IMR-90 (cell line): Measurements from ENCODE around the gene SLCO3A1. TPM values are rescaled to one million over a fixed set of nuclear protein-coding genes. Genes with fewer than 3 reads are reported as not detected.

Source experiments
- ATAC-seq: fragments of 200-7000 bp; cut with Tn5 transposase; 2 replicates; pipeline ENCODE4 v1.9.1; 2020; ENCODE audit warnings: low read depth, mild to moderate bottlenecking, moderate library complexity
- BruUV-seq: library from RNA; stranded (reverse); fragments of 400-500 nt; replicated peaks from 2 replicates; lab custom pipeline; 2021; lab: Mats Ljungman, UMichigan
- CTCF ChIA-PET: fragments of 300-600 bp; formaldehyde crosslinking; extraction: SDS; loops from one replicate; lab custom pipeline; 2021; ENCODE audit warnings: antibody characterized with exemption; lab: Yijun Ruan, JAX
- POLR2A ChIA-PET: fragments of 300-600 bp; sonication (Branson Sonifier 250); formaldehyde crosslinking; loops from one replicate; lab custom pipeline; 2022; ENCODE audit warnings: antibody characterized with exemption; ENCODE audit not compliant: unreplicated experiment; lab: Charles Lee
- DNase-seq: peaks from one replicate; pipeline ENCODE4 v3.0.0; 2013
- H2AFZ ChIP-seq: replicated peaks from 2 replicates; pipeline ENCODE3; 2013; ENCODE audit warnings: low read length, mild to moderate bottlenecking; ENCODE audit not compliant: poor library complexity
- H2AK5ac ChIP-seq: 2 replicates; pipeline ENCODE4 v1.6.1; 2013; ENCODE audit warnings: low read depth, low read length, inconsistent platforms
- H2AK9ac ChIP-seq: replicated peaks from 2 replicates; pipeline ENCODE3; 2013; ENCODE audit warnings: mild to moderate bottlenecking, low read depth, low read length, moderate library complexity; ENCODE audit not compliant: poor library complexity
- H2BK120ac ChIP-seq: 2 replicates; pipeline ENCODE4 v1.6.1; 2013; ENCODE audit warnings: low read depth, low read length, inconsistent platforms
- H2BK15ac ChIP-seq: 3 replicates; pipeline ENCODE4 v1.6.1; 2013; ENCODE audit warnings: low read depth, low read length, inconsistent platforms
- H2BK20ac ChIP-seq: 2 replicates; pipeline ENCODE4 v1.6.1; 2013; ENCODE audit warnings: low read depth, mild to moderate bottlenecking, inconsistent platforms, low read length, moderate library complexity
- H2BK5ac ChIP-seq: 2 replicates; pipeline ENCODE4 v1.6.1; 2013; ENCODE audit warnings: mild to moderate bottlenecking, low read depth, low read length, inconsistent platforms; ENCODE audit not compliant: poor library complexity, severe bottlenecking
- H3K14ac ChIP-seq: replicated peaks from 2 replicates; pipeline ENCODE4 v1.6.1; 2013; ENCODE audit warnings: low read depth, low read length, inconsistent platforms
- H3K18ac ChIP-seq: 2 replicates; pipeline ENCODE4 v1.6.1; 2013; ENCODE audit warnings: low read depth, low read length, control low read depth
- H3K23ac ChIP-seq: 2 replicates; pipeline ENCODE4 v1.6.1; 2013; ENCODE audit warnings: low read depth, low read length, inconsistent platforms
- H3K27ac ChIP-seq: 2 replicates; pipeline ENCODE4 v1.5.1; 2013; ENCODE audit warnings: mild to moderate bottlenecking, control low read depth, low read length; ENCODE audit not compliant: insufficient read depth
- H3K27me3 ChIP-seq: 2 replicates; pipeline ENCODE4 v1.6.1; 2013; ENCODE audit warnings: low read length; ENCODE audit not compliant: control insufficient read depth, insufficient read depth
- H3K36me3 ChIP-seq: 2 replicates; pipeline ENCODE4 v1.6.1; 2013; ENCODE audit warnings: low read length, mixed read lengths; ENCODE audit not compliant: control insufficient read depth, insufficient read depth
- H3K4ac ChIP-seq: 2 replicates; pipeline ENCODE4 v1.6.1; 2013; ENCODE audit warnings: low read depth, low read length, inconsistent platforms
- H3K4me1 ChIP-seq: 2 replicates; pipeline ENCODE4 v1.6.1; 2013; ENCODE audit warnings: low read length, mixed read lengths; ENCODE audit not compliant: control insufficient read depth, insufficient read depth
- H3K4me2 ChIP-seq: 2 replicates; pipeline ENCODE4 v1.6.1; 2013; ENCODE audit warnings: low read depth, mild to moderate bottlenecking, control low read depth, low read length, moderate library complexity
- H3K4me3 ChIP-seq: 2 replicates; pipeline ENCODE4 v1.5.1; 2013; ENCODE audit warnings: low read depth, mild to moderate bottlenecking, control low read depth, low read length, moderate library complexity; ENCODE audit not compliant: insufficient read depth
- H3K56ac ChIP-seq: 2 replicates; pipeline ENCODE4 v1.6.1; 2013; ENCODE audit warnings: low read length, inconsistent platforms; ENCODE audit not compliant: insufficient read depth; ENCODE audit errors: extremely low read depth
- H3K79me1 ChIP-seq, 2 experiments: 2 replicates each; pipeline ENCODE4 v1.6.1; 2013; ENCODE audit warnings: low read length in 2 of 2, inconsistent platforms in 1 of 2, low read depth in 1 of 2
- H3K9ac ChIP-seq: 2 replicates; pipeline ENCODE4 v1.6.1; 2013; ENCODE audit warnings: low read depth, low read length, control low read depth
- H3K9me1 ChIP-seq: 2 replicates; pipeline ENCODE4 v1.6.1; 2013; ENCODE audit warnings: low read length, inconsistent platforms; ENCODE audit not compliant: insufficient read depth
- H3K9me3 ChIP-seq: 2 replicates; pipeline ENCODE4 v1.6.1; 2013; ENCODE audit warnings: low read length; ENCODE audit not compliant: control insufficient read depth, insufficient read depth
- H4K20me1 ChIP-seq: 2 replicates; pipeline ENCODE4 v1.6.1; 2013; ENCODE audit warnings: low read length, inconsistent platforms; ENCODE audit not compliant: insufficient read depth
- H4K5ac ChIP-seq: 2 replicates; pipeline ENCODE4 v1.6.1; 2013; ENCODE audit warnings: mild to moderate bottlenecking, low read depth, low read length, control low read depth
- H4K8ac ChIP-seq, 2 experiments: 2 replicates each; pipeline ENCODE4 v1.6.1; 2013; ENCODE audit warnings: low read depth in 2 of 2, low read length in 2 of 2, control low read depth in 1 of 2, inconsistent platforms in 1 of 2
- H4K91ac ChIP-seq: 2 replicates; pipeline ENCODE4 v1.6.1; 2013; ENCODE audit warnings: low read depth, low read length, inconsistent platforms; ENCODE audit not compliant: insufficient read depth
- FOS ChIP-seq: fragments of 150-350 bp; IDR thresholded peaks from 2 replicates; pipeline ENCODE4 v1.6.1; 2016; ENCODE audit warnings: low read depth, low read length
- MAFK ChIP-seq: IDR thresholded peaks from 2 replicates; pipeline ENCODE4 v1.6.1; 2012; ENCODE audit warnings: low read depth, low read length, improper control_type of control experiment
- RFX5 ChIP-seq: IDR thresholded peaks from 2 replicates; pipeline ENCODE4 v1.8.0; 2012; ENCODE audit warnings: low read depth, mild to moderate bottlenecking, low read length, moderate library complexity
- SMC3 ChIP-seq: fragments of 150-350 bp; IDR thresholded peaks from 2 replicates; pipeline ENCODE4 v1.6.1; 2016; ENCODE audit warnings: low read depth, mild to moderate bottlenecking, antibody characterized with exemption, low read length, moderate library complexity
- WGBS, 2 experiments: methylation state at CpG; one replicate each; pipeline versions ENCODE4 v1.1.5 to v1.1.7; 2013; ENCODE audit warnings: missing lambda C conversion rate in 2 of 2; ENCODE audit not compliant: insufficient read length in 1 of 2; ENCODE audit errors: extremely low coverage in 2 of 2; 5-methylcytosine and 5-hydroxymethylcytosine counted together
- dilution Hi-C: fragments of 300-500 bp; cut with HindIII; formaldehyde crosslinking; loops from one replicate; pipeline ENCODE4 v1.14.3; 2018; ENCODE audit warnings: low sequenced_read_pairs; ENCODE audit not compliant: unreplicated experiment
- in situ Hi-C: fragments of 300-500 bp; cut with MboI; formaldehyde crosslinking; loops from 3 replicates; pipeline ENCODE4 v1.14.3; 2019; ENCODE audit warnings: low sequenced_read_pairs, inconsistent platforms, mixed read lengths
- intact Hi-C: fragments of 100-400 bp; cut with micrococcal nuclease; formaldehyde crosslinking; loops from 2 replicates; pipeline ENCODE4 v1.10.0; 2022
- polyA plus RNA-seq, 3 experiments: library from polyadenylated mRNA; depleted of rRNA; stranded (reverse); fragments of >200 nt; gene quantifications; 2 replicates each; pipeline ENCODE4 v1.2.3, GENCODE V29; 2012; ENCODE audit warnings: low replicate concordance in 1 of 3
- total RNA-seq: library from RNA; depleted of rRNA; stranded (reverse); fragments of >200 nt; gene quantifications from 2 replicates; pipeline ENCODE4 v1.2.3, GENCODE V29; 2012
- TF ChIP-seq, protein P1 (sequence below): conservative IDR thresholded peaks from 2 replicates; pipeline ENCODE4 v1.5.1; 2012; ENCODE audit warnings: mild to moderate bottlenecking, low read depth, low read length, improper control_type of control experiment

Gene SLCO3A1
- total and polyA plus RNA-seq, 2 of the 4 experiments (the other 2 are of a cell fraction): 4.7 to 8.1 TPM

- Histone ChIP-seq H2AK5ac (no peak overlapping the region), H2BK15ac (no peak overlapping the region), H3K56ac (no peak overlapping the region), H3K79me1 (no peaks in the 10 kb centered on the region), H3K14ac (no peak overlapping the region), H2BK5ac (no peak overlapping the region), H3K9me3 (no peaks in the 10 kb centered on the region), H3K4me1 (no peaks in the 10 kb centered on the region), H3K27me3 (no peaks in the 10 kb centered on the region), H4K91ac (no peak overlapping the region), H3K4ac (no peak overlapping the region), H2BK20ac (no peak overlapping the region), H2AFZ (no peak overlapping the region), H3K18ac (no peak overlapping the region), H4K5ac (no peak overlapping the region), H2AK9ac (no peak overlapping the region), H3K36me3 (no peaks in the 10 kb centered on the region), H3K4me3 (no peak overlapping the region), H2BK120ac (no peak overlapping the region), H4K20me1 (no peaks in the 10 kb centered on the region), H3K27ac (no peak overlapping the region), H3K4me2 (no peak overlapping the region), H4K8ac (no peak overlapping the region), H3K23ac (no peak overlapping the region), H3K9ac (no peak overlapping the region), H3K9me1 (no peaks in the 10 kb centered on the region)
- in situ Hi-C loops: no loop called here
- no peak for ATAC-seq
- TF ChIP-seq RFX5 (no peak), MAFK (no peak), SMC3 (no peak), FOS (no peak)
- TF ChIP-seq, protein P1, sequence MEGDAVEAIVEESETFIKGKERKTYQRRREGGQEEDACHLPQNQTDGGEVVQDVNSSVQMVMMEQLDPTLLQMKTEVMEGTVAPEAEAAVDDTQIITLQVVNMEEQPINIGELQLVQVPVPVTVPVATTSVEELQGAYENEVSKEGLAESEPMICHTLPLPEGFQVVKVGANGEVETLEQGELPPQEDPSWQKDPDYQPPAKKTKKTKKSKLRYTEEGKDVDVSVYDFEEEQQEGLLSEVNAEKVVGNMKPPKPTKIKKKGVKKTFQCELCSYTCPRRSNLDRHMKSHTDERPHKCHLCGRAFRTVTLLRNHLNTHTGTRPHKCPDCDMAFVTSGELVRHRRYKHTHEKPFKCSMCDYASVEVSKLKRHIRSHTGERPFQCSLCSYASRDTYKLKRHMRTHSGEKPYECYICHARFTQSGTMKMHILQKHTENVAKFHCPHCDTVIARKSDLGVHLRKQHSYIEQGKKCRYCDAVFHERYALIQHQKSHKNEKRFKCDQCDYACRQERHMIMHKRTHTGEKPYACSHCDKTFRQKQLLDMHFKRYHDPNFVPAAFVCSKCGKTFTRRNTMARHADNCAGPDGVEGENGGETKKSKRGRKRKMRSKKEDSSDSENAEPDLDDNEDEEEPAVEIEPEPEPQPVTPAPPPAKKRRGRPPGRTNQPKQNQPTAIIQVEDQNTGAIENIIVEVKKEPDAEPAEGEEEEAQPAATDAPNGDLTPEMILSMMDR: no peak
- ChIA-PET CTCF (no interaction called here), POLR2A (interaction anchor here (0.7 kb wide), 1 partner anchor 433 kb away, joined by 4 read pairs; no protein-coding TSS in a partner anchor)
- dilution Hi-C loops: no loop called here
- no peak for DNase-seq
- intact Hi-C loops: no loop called here
- WGBS, 2 experiments: 74% methylated on average over 4 of the region's 6 CpGs; no CpG with 5 or more reads in 1 of the 2 experiments
- no TSS peak for BruUV-seq
Measured at GRCh38 chr15:92000709-92001108, 147.2 kb downstream of the SLCO3A1 start.
